ENCODE measurements around the gene DNAAF5.

DNAAF5 gene

GRCh38 chr7:768881-769504 is 42.5 kb downstream of the DNAAF5 start:
- no peak for DNase-seq (ENCODE audit: low spot score)

- DNase-seq (ENCODE audit: low spot score), result no peak
These were observed 43.8 kb downstream of the DNAAF5 start for GRCh38 chr7:770336-770735.

GRCh38 chr7:770741-771166 is 44.3 kb downstream of the DNAAF5 start:
- DNase-seq (ENCODE audit: low spot score), result no peak

GRCh38 chr7:771234-772004 is 44.9 kb downstream of the DNAAF5 start:
- DNase-seq (ENCODE audit: low spot score), result peak; percentile 63

- DNase-seq (ENCODE audit: low spot score), result no peak
These were observed 45.5 kb downstream of the DNAAF5 start for GRCh38 chr7:772005-772294.

GRCh38 chr7:772392-772791 is 45.9 kb downstream of the DNAAF5 start:
- DNase-seq (ENCODE audit: low spot score), result no peak

- no peak for DNase-seq (ENCODE audit: low spot score)
These were observed 46.5 kb downstream of the DNAAF5 start for GRCh38 chr7:772861-773621.

- DNase-seq (ENCODE audit: low spot score), result no peak
These were observed 47.1 kb downstream of the DNAAF5 start for GRCh38 chr7:773622-773915.

GRCh38 chr7:774161-775109 is 47.9 kb downstream of the DNAAF5 start:
- peak; percentile 37 for DNase-seq (ENCODE audit: low spot score)

- DNase-seq (ENCODE audit: low spot score), result no peak
These were observed 49.9 kb downstream of the DNAAF5 start for GRCh38 chr7:776381-776780.

- no peak for DNase-seq (ENCODE audit: low spot score)
These were observed 50.7 kb downstream of the DNAAF5 start for GRCh38 chr7:776992-777727.

GRCh38 chr7:777728-778078 is 51.2 kb downstream of the DNAAF5 start:
- no peak for DNase-seq (ENCODE audit: low spot score)

GRCh38 chr7:778271-778967 is 51.9 kb downstream of the DNAAF5 start:
- DNase-seq (ENCODE audit: low spot score), result no peak

- no peak for DNase-seq (ENCODE audit: low spot score)
These were observed 52.5 kb downstream of the DNAAF5 start for GRCh38 chr7:778968-779451.

- no peak for DNase-seq (ENCODE audit: low spot score)
These were observed 53.0 kb downstream of the DNAAF5 start for GRCh38 chr7:779480-779879.

- DNase-seq (ENCODE audit: low spot score), result no peak
These were observed 53.6 kb downstream of the DNAAF5 start for GRCh38 chr7:780081-780480.

- DNase-seq (ENCODE audit: low spot score), result no peak
These were observed 54.0 kb downstream of the DNAAF5 start for GRCh38 chr7:780516-780915.

- no peak for DNase-seq (ENCODE audit: low spot score)
These were observed 54.8 kb downstream of the DNAAF5 start for GRCh38 chr7:781186-781849.

- DNase-seq (ENCODE audit: low spot score), result no peak
These were observed 55.5 kb downstream of the DNAAF5 start for GRCh38 chr7:781936-782529.
